HG02840 (cell line): ENCODE data around the gene STMN1.

Experiments used
- ATAC-seq: cut with Tn5 transposase; IDR thresholded peaks from one replicate; pipeline ENCODE4 v1.9.1; 2021; ENCODE audit warnings: mild to moderate bottlenecking, moderate library complexity, moderate number of reproducible peaks; ENCODE audit not compliant: unreplicated experiment, low FRiP score

Gene STMN1

GRCh38 chr1:25871704-25872494, 34.3 kb downstream of the STMN1 start:
- ATAC-seq, result no peak

DNA sequence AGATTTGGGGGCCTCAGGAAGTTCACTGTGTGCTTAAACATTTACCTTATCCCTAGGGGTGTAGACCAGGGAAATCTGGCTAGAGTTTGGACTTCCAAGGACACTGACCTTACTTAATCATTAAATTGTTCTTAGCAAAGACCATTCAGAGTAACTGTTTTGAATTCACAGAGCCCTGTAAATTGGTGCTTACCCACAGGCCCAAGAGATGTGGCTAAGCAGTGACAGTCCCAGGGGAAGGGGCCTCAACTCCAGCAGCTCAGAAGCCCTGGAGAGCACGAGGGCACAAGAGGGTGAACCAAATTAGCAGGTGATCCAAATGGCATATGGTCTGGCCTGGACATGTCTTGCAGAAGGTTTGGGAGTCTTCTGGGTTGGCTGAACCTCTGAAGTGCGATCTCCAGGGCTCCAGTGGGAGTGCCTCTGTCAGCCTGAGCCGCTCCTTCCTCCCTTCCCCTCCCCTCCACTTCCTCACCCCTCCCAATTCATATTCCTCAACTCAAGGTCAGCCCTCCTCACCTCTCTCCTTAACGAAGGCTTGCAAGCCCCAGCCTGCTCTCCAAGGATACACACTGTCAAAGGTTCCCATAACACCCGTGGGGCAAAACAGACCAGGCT, 35.0 kb downstream of the STMN1 start:
- ATAC-seq, result no peak

- no peak for ATAC-seq
Measured at GRCh38 chr1:25870614-25871013, 35.6 kb downstream of the STMN1 start.

GRCh38 chr1:25869909-25870606, 36.2 kb downstream of the STMN1 start:
- no peak for ATAC-seq

DNA sequence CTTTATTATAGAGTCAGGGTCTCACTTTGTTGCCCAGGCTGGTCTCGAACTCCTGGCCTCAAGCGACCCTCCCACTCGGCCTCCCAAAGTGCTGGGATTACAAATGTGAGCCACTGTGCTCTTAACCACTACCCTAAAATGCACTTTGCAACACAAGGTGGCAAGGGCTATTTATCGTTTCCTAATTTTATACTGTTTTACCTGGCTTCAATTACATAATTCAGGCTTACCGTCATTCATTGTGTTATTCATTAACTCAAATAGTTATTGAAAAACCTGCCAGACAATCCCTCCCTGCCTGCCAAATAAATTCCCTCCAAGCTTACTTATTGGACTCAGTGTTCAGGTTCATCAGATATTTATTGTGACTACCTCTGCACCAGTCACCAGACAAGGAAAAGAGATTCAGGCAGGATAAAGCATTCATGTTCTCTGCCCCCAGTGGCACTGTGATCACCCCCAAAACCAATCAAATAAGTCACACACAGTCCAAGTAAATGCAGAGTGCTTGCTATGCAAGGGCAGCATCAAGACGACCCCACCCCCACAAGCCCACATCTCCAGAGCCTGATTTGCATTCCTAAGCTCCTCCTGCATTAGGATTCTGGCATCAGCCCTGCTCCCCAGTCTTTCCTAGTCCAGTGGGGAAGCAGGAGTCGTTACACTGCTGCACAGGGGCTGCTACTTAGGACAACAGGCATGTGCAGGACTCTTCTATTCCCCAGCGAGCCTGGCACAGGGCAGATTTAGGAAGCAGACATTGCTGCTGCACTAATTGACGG, 38.8 kb downstream of the STMN1 start:
- ATAC-seq, result no peak

- ATAC-seq, result no peak
Measured at GRCh38 chr1:25866288-25866687, 39.9 kb downstream of the STMN1 start.

- no peak for ATAC-seq
Measured at GRCh38 chr1:25864434-25864833, 41.8 kb downstream of the STMN1 start.

DNA sequence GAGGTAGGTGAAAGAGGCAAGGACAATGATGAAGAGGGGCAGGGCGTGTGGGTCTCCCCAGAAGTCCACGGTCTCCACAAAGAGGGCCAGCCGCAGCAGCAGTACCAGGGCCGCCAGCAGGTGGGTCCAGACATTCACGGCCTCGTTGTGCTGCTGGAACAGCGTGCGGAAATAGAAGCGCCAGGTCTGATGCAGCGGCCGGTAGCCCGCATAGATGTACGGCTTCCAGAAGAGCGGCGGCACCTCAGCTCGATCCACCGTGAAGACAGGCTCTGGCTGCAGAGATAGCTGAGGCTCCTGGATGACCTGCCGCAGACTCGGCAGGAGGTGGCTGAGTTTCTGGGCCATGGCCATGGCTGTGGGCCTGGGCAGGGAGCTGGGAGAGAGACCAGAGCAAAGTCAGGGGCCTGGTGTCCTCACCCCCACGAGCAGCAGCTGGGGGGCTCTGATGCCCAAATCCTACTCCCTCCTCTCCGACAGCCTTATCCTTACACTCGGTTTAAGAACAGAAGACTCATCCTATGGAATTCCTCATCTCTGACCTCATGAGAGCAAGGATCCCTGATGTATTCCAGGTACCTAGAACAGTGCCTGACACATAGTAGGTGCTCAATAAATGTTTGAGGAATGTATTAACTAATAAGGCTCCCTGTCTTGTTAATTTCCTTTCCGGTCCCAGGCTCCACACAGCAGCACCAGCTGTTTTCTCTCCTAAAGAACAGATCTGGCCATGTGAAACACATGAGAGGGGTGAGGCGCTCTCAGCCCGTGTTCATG, 42.5 kb downstream of the STMN1 start:
- ATAC-seq, result no peak

DNA sequence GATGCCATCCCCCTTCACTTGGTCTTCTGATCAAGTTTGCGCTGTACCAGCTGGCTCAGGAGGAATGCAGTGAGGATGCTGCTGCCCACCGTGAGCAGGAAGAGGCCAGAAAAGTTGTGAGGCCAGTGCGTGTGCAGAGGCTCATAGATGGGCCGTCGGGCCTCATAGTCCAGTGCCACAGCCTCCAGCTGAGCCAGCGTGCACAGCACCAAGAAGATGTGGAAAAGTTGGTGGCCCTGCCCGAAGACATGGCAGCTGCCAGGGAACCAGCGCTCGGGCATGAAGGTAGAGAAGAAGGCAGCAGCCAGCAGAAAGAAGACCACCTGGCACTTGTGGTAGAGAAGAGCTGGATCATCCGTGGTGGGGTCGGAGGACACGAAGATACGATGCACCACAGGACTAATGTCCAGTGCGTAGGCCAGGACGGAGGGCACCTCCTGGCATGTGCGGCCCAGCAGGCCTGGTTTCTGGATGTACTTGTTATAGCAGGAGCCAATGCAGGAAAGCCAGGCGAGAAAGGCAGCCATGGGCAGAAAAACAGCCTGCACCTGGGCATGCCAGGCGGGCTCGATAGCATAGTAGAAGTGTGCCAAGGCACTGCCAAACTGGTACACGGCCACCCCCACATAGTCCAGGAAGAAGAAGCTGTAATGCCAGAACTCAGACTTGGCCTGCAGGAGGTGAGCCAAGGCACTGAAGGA, 43.3 kb downstream of the STMN1 start:
- ATAC-seq, result no peak

GRCh38 chr1:25861316-25862286, 44.6 kb downstream of the STMN1 start:
- ATAC-seq, result no peak

DNA sequence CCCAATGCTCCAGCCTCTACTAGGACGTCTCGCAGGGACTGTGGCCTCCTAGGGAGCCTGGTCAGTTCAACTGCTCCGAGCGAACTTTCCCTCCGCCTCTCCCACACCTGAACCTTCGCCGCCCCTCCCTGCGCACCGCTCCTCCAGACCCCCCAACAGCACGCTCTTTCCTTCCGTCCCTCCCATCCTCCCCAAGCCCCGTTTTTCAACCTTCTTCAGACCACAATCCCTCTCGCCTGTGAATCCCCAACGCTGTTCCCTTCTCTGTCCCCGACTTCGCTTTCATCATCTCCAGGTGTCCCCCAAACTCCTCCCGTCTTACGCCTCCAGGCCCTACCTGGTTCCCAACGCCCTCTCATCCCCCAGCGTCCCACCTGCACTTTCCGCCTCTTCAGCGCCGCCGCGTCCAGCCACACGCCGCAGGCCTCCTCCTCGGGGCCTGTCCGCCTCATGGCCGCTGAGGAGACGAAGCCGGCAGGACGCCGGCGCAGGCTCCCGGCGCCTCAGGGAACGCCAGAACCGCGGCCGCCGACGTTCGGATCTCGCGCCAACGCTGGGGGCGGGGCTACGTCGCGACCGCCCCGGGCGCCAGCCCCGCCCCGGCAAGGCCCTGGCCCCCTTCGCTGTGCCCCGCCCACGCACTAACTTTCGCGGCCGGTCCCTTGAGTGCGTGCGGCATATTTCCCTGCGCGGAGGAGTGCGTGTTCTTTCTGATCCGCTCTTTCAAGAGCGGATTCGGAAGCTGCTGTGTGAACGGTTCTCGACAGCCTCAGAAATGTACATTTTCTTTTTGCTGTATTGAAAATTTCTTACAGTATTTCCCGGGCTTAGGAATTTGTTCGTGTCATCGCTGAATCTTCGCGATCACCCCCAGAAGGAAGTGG, 47.1 kb downstream of the STMN1 start, which contains the start of gene AUNIP:
TSS of gene AUNIP (minus strand) at position 552 of the 884 bp plus-strand sequence. CDS start at position 452, 100 bp downstream.
- no peak for ATAC-seq

GRCh38 chr1:25858494-25858893, 47.7 kb downstream of the STMN1 start:
- no peak for ATAC-seq

GRCh38 chr1:25856856-25857255, 49.4 kb downstream of the STMN1 start:
- no peak for ATAC-seq

DNA sequence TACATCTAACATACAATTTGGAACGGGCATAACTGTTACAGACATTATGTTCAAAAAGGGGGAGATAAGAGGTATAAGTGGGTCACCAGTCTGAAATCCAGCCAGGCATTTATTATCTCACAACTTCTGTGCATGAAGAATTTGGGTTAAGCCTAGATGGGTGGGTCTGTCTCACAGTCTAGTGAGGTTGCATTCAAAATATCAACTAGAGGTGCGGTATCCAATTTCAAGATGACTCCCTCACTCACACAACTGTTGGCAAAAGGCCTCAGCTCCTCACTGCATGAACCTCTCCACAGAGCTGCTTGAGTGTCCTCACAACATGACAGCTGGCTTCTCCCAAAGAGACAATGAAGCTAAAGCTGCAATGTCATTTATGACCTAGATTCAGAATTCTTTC, 51.7 kb downstream of the STMN1 start:
- ATAC-seq, result no peak
